Suprapubic skin (tissue), 3 donors: ENCODE results near the gene EPHB4.

ENCODE experiments used
- CTCF ChIP-seq, 2 donors: fragments of 200-600 bp in 1 of 2; fragments of 450-650 bp in 1 of 2; sonication (generic) in 1 of 2; IDR thresholded peaks; one replicate each; pipeline ENCODE4 v1.5.1; 2016 to 2019; ENCODE audit warnings: antibody characterized with exemption in 2 of 2, mild to moderate bottlenecking in 1 of 2, moderate library complexity in 1 of 2
- POLR2AphosphoS5 ChIP-seq, 3 donors: sonication (generic); formaldehyde crosslinking; IDR thresholded peaks; one replicate each; pipeline ENCODE4 v1.6.1; 2017; ENCODE audit warnings: antibody characterized with exemption in 3 of 3

- TF ChIP-seq POLR2AphosphoS5 (IDR thresholded peaks at IDR 0.05) (no peak), CTCF (IDR thresholded peaks at IDR 0.05) (no peak)
These were observed 3.1 kb upstream of the EPHB4 start for GRCh38 chr7:100830396-100830795.
